IPS DF 6.9 (cell line): ENCODE results near the gene KCNJ3.
"Not testable (repeated sequence)": the region's sequence is repeated elsewhere in the genome, so short reads cannot be mapped to it uniquely, and the experiment has no call there.

Experiments
- DNase-seq: peaks from one replicate; pipeline ENCODE4 v3.0.0-alpha.2; 2013; ENCODE audit warnings: low read depth, low spot score
- H3K27ac ChIP-seq: one replicate; pipeline ENCODE4 v1.5.1; 2013; ENCODE audit warnings: low read length, control low read depth
- H3K27me3 ChIP-seq: 2 replicates; pipeline ENCODE4 v1.6.1; 2013; ENCODE audit warnings: mild to moderate bottlenecking, low read length; ENCODE audit not compliant: control insufficient read depth, insufficient read depth
- H3K36me3 ChIP-seq: 2 replicates; pipeline ENCODE4 v1.6.1; 2013; ENCODE audit warnings: low read length; ENCODE audit not compliant: control insufficient read depth, insufficient read depth
- H3K4me1 ChIP-seq: 2 replicates; pipeline ENCODE4 v1.6.1; 2013; ENCODE audit warnings: low read length; ENCODE audit not compliant: control insufficient read depth, insufficient read depth
- H3K4me3 ChIP-seq: 2 replicates; pipeline ENCODE4 v1.5.1; 2013; ENCODE audit warnings: mild to moderate bottlenecking, low read length
- H3K9me3 ChIP-seq: 2 replicates; pipeline ENCODE4 v1.6.1; 2013; ENCODE audit warnings: low read length, inconsistent platforms; ENCODE audit not compliant: control insufficient read depth, insufficient read depth
- WGBS: extraction: QIAGEN DNeasy Blood & Tissue Kit; methylation state at CpG from one replicate; pipeline ENCODE4 v1.1.7; 2013; ENCODE audit warnings: mixed read lengths, missing lambda C conversion rate; ENCODE audit not compliant: insufficient read length, insufficient coverage; 5-methylcytosine and 5-hydroxymethylcytosine counted together

The KCNJ3 gene

GRCh38 chr2:154836632-154837031 lies 138.1 kb downstream of the KCNJ3 start:
- no peaks in the 10 kb centered on the region for H3K36me3 ChIP-seq
- DNase-seq, result no peak
- H3K27me3 ChIP-seq, result no peaks in the 10 kb centered on the region
- no peak overlapping the region for H3K4me3 ChIP-seq
- no peaks in the 10 kb centered on the region for H3K9me3 ChIP-seq
- WGBS, result no CpG with 5 or more reads among the region's 2 CpGs
- H3K4me1 ChIP-seq, result no peaks in the 10 kb centered on the region
- no peak overlapping the region for H3K27ac ChIP-seq

GRCh38 chr2:154837035-154837434 lies 138.5 kb downstream of the KCNJ3 start:
- Histone ChIP-seq H3K27ac (no peak overlapping the region), H3K36me3 (no peaks in the 10 kb centered on the region)
- no CpG with 5 or more reads among the region's 2 CpGs for WGBS

GRCh38 chr2:154844513-154844912 lies 146.0 kb downstream of the KCNJ3 start:
- WGBS, result no CpG with 5 or more reads among the region's 7 CpGs
- Histone ChIP-seq H3K36me3 (no peaks in the 10 kb centered on the region), H3K4me3 (no peak overlapping the region), H3K27me3 (no peaks in the 10 kb centered on the region), H3K9me3 (no peaks in the 10 kb centered on the region), H3K27ac (no peak overlapping the region), H3K4me1 (no peaks in the 10 kb centered on the region)
- DNase-seq, result no peak

More at GRCh38 chr2:154837035-154837434, 138.5 kb downstream of the KCNJ3 start:
- Histone ChIP-seq H3K9me3 (no peaks in the 10 kb centered on the region), H3K4me3 (no peak overlapping the region), H3K27me3 (no peaks in the 10 kb centered on the region), H3K4me1 (no peaks in the 10 kb centered on the region)
- DNase-seq, result no peak

GRCh38 chr2:154846842-154847241 lies 148.3 kb downstream of the KCNJ3 start:
- Histone ChIP-seq H3K36me3 (no peaks in the 10 kb centered on the region), H3K4me3 (no peak overlapping the region), H3K27me3 (no peaks in the 10 kb centered on the region), H3K4me1 (no peaks in the 10 kb centered on the region), H3K9me3 (no peaks in the 10 kb centered on the region), H3K27ac (no peak overlapping the region)
- WGBS, result no CpG with 5 or more reads among the region's 1 CpG
- DNase-seq, result no peak

GRCh38 chr2:154849482-154849881 lies 151.0 kb downstream of the KCNJ3 start:
- H3K27me3 ChIP-seq, result no peaks in the 10 kb centered on the region
- no peaks in the 10 kb centered on the region for H3K9me3 ChIP-seq
- no CpG with 5 or more reads among the region's 3 CpGs for WGBS
- H3K4me1 ChIP-seq, result no peaks in the 10 kb centered on the region
- no peak overlapping the region for H3K27ac ChIP-seq
- H3K4me3 ChIP-seq, result no peak overlapping the region
- no peaks in the 10 kb centered on the region for H3K36me3 ChIP-seq
- no peak for DNase-seq

GRCh38 chr2:154850532-154850931 lies 152.0 kb downstream of the KCNJ3 start:
- Histone ChIP-seq H3K4me3 (no peak overlapping the region), H3K27ac (no peak overlapping the region), H3K4me1 (no peaks in the 10 kb centered on the region), H3K27me3 (no peaks in the 10 kb centered on the region), H3K9me3 (no peaks in the 10 kb centered on the region), H3K36me3 (no peaks in the 10 kb centered on the region)
- no peak for DNase-seq

GRCh38 chr2:154855138-154855537 lies 156.6 kb downstream of the KCNJ3 start:
- no peak for DNase-seq
- Histone ChIP-seq H3K4me3 (no peak overlapping the region), H3K4me1 (no peaks in the 10 kb centered on the region), H3K36me3 (no peaks in the 10 kb centered on the region), H3K9me3 (no peaks in the 10 kb centered on the region), H3K27ac (no peak overlapping the region), H3K27me3 (no peaks in the 10 kb centered on the region)
- WGBS, result no CpG with 5 or more reads among the region's 6 CpGs

GRCh38 chr2:154867151-154867550 lies 168.7 kb downstream of the KCNJ3 start:
- DNase-seq, H3K27me3 ChIP-seq, H3K9me3 ChIP-seq, H3K36me3 ChIP-seq, H3K27ac ChIP-seq, H3K4me1 ChIP-seq, H3K4me3 ChIP-seq: not testable (repeated sequence)
- no CpG with 5 or more reads among the region's 4 CpGs for WGBS

GRCh38 chr2:154875999-154876398 lies 177.5 kb downstream of the KCNJ3 start:
- WGBS, result no CpG with 5 or more reads among the region's 2 CpGs

GRCh38 chr2:154882725-154883124 lies 184.2 kb downstream of the KCNJ3 start:
- Histone ChIP-seq H3K4me3 (no peak overlapping the region), H3K27ac (no peak overlapping the region), H3K36me3 (no peaks in the 10 kb centered on the region), H3K27me3 (no peaks in the 10 kb centered on the region), H3K9me3 (no peaks in the 10 kb centered on the region), H3K4me1 (no peaks in the 10 kb centered on the region)
- DNase-seq, result no peak
- no CpG with 5 or more reads among the region's 3 CpGs for WGBS

More at GRCh38 chr2:154875999-154876398, 177.5 kb downstream of the KCNJ3 start:
- Histone ChIP-seq H3K4me3 (no peak overlapping the region), H3K36me3 (no peaks in the 10 kb centered on the region), H3K27ac (no peak overlapping the region), H3K4me1 (no peaks in the 10 kb centered on the region), H3K9me3 (no peaks in the 10 kb centered on the region), H3K27me3 (no peaks in the 10 kb centered on the region)
- no peak for DNase-seq

GRCh38 chr2:154886316-154886715 lies 187.8 kb downstream of the KCNJ3 start:
- H3K27ac ChIP-seq, result no peak overlapping the region
- no peaks in the 10 kb centered on the region for H3K4me1 ChIP-seq
- WGBS, result no CpG with 5 or more reads among the region's 5 CpGs
- H3K36me3 ChIP-seq, result no peaks in the 10 kb centered on the region
- H3K27me3 ChIP-seq, result no peaks in the 10 kb centered on the region
- no peaks in the 10 kb centered on the region for H3K9me3 ChIP-seq
- no peak overlapping the region for H3K4me3 ChIP-seq
- no peak for DNase-seq
